Measurements from ENCODE around the gene ZBTB20.

GRCh38 chr3:114466251-114466650 lies 680.8 kb downstream of the ZBTB20 start:
- no peak for TF ChIP-seq CTCF (IDR thresholded peaks at IDR 0.05)
- TF ChIP-seq POLR2A (IDR thresholded peaks at IDR 0.05): no peak
